Measurements from ENCODE around the gene COX7A2.
A peak's percentile ranks its signal among the peaks of the same experiment; 100 is the strongest.

The COX7A2 gene

DNA sequence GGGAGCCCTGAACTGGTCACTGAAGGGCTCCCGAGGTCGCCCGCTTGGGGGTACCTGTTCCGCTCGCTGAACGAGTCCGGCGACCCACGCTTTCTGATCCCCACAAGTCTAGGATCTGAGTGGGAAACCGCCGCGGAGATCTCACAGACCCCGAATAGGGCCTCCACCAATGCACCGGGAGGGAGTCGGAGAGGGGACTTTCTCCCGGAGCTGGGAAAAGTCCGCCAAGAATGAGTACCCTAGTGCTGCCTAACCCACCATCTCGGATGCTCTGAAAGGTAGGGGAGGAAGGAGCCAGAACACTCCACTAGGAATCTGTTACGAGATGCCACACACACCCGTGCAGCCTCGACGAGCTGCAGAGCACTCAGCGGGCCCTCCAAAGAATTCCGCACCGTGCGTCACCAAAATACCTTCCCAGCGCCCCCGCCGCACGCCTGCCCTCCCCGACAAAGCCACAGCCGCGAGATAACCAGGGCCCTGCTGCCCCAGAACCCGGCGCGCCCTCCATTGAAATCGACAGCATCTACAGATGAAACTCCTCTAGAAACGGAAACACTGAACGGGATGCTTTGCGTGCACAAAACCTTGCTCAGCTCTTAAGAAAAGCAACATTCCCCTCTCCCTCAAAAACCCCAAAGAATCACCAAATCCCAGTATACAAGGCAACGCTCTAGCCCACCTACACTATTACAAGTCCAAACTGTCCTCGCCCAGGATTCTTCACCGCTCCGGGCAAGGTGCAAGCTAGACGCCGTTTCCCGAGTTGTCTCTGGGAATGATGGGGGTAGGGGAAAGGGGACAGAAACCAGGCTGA, 38.4 kb downstream of the COX7A2 start:
- DNase-seq (ENCODE audit: low read depth) = peak; percentile 85
- Histone ChIP-seq H3K4me1 (ENCODE audit: control insufficient read depth, insufficient read depth, low read length) (peaks cover 60% of the 10 kb centered on the region), H3K27me3 (replicated peaks; ENCODE audit: control insufficient read depth, insufficient read depth, low read length) (no peaks in the 10 kb centered on the region), H3K4me3 (ENCODE audit: low read length) (peak overlapping the region; percentile 91), H3K9ac (ENCODE audit: low read length) (peak overlapping the region; percentile 94), H3K9me3 (ENCODE audit: control insufficient read depth, low read length) (no peaks in the 10 kb centered on the region), H3K36me3 (ENCODE audit: control insufficient read depth, insufficient read depth, low read length, severe bottlenecking) (no peaks in the 10 kb centered on the region)

DNA sequence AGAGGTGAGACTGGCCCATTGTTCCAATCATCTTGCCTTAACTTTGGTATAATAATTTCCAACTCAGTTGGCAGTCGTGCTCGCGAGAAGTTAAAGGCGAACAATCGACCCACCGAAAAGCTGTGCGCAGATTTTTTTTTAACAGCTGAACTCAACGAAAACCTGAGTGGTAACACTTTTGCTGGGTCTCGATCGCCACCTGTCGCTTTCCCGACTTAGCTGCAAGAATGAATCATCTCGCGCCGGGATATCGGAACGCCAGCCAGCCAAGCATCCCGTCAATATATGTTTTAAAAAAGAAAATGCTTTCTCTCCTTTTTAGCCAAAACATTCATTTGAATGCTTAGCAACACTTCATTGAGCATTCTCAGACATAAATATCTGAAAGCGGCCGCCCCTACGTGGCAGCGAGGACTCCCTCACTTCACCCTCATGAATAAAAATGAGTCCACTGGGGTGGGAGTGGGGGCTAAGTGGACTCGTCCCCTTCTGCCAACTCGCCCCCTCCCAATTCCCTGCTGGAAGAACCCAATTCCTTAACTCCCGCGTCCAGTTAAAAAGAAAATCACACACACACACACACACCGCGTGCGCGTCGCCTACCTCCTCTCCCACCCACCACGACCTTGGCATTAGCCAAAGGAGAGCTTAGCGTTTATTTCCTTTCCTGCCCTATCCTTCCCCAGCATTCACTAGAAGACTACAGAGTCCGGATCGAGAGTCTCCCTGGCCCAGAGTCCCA, 39.2 kb downstream of the COX7A2 start:
- DNase-seq (ENCODE audit: low read depth) = peak; percentile 96
- Histone ChIP-seq H3K4me3 (ENCODE audit: low read length) (peak overlapping the region; percentile 91), H3K9me3 (ENCODE audit: control insufficient read depth, low read length) (no peaks in the 10 kb centered on the region), H3K4me1 (ENCODE audit: control insufficient read depth, insufficient read depth, low read length) (peaks cover 68% of the 10 kb centered on the region), H3K27me3 (replicated peaks; ENCODE audit: control insufficient read depth, insufficient read depth, low read length) (no peaks in the 10 kb centered on the region), H3K36me3 (ENCODE audit: control insufficient read depth, insufficient read depth, low read length, severe bottlenecking) (no peaks in the 10 kb centered on the region), H3K9ac (ENCODE audit: low read length) (peak overlapping the region; percentile 94)

DNA sequence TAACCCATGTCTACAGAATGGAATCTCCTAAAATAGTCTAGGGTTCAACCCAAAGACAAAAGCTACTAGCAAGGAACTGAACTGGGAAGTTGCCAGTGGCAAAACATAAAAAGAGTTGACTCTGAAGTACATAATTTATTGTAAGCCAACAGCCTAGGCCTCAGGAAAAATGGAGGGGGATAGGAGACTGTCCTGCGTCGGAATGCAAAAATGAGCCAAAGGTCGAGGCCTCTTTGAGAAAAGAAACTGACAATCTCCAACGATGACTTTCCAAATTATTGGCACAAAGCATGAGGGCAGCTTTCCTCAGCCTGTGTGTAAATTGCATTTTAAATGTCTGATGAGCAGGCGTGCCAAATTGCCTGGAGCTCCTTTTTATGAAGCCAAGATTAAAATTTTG, 39.9 kb downstream of the COX7A2 start:
- H3K9me3 ChIP-seq (ENCODE audit: control insufficient read depth, low read length) = no peaks in the 10 kb centered on the region
- H3K36me3 ChIP-seq (ENCODE audit: control insufficient read depth, insufficient read depth, low read length, severe bottlenecking) = no peaks in the 10 kb centered on the region
- DNase-seq (ENCODE audit: low read depth) = peak; percentile 54
- peak overlapping the region; percentile 94 for H3K9ac ChIP-seq (ENCODE audit: low read length)
- peaks cover 73% of the 10 kb centered on the region for H3K4me1 ChIP-seq (ENCODE audit: control insufficient read depth, insufficient read depth, low read length)
- H3K4me3 ChIP-seq (ENCODE audit: low read length) = peak overlapping the region; percentile 91
- H3K27me3 ChIP-seq (replicated peaks; ENCODE audit: control insufficient read depth, insufficient read depth, low read length) = no peaks in the 10 kb centered on the region

DNA sequence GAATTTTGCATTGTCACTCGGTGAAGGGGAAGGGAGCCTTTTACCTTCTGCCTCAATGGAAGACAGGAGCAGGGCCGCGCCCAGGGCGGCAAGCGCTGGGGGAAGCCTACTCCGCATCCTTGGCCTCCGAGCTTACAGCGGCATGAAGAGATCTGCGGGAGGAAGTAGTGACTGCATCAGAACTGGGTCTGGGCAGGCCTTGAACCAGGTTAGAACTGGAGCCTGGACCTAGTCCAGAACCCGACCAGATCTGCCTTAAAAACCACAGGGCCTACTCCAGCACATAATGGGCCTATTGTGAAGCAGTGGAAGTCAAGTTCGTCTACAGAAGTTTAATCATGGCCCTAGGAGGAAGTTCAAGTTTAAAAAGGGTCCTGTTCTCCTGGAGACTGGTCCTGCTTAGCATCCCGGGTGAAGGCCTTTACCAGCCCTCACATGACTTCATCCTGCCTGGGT, 40.9 kb downstream of the COX7A2 start:
- Histone ChIP-seq H3K4me1 (ENCODE audit: control insufficient read depth, insufficient read depth, low read length) (peaks cover 73% of the 10 kb centered on the region), H3K9me3 (ENCODE audit: control insufficient read depth, low read length) (no peaks in the 10 kb centered on the region), H3K9ac (ENCODE audit: low read length) (peak overlapping the region; percentile 94), H3K36me3 (ENCODE audit: control insufficient read depth, insufficient read depth, low read length, severe bottlenecking) (no peaks in the 10 kb centered on the region), H3K27me3 (replicated peaks; ENCODE audit: control insufficient read depth, insufficient read depth, low read length) (no peaks in the 10 kb centered on the region), H3K4me3 (ENCODE audit: low read length) (peak overlapping the region; percentile 91)
- DNase-seq (ENCODE audit: low read depth) = no peak

DNA sequence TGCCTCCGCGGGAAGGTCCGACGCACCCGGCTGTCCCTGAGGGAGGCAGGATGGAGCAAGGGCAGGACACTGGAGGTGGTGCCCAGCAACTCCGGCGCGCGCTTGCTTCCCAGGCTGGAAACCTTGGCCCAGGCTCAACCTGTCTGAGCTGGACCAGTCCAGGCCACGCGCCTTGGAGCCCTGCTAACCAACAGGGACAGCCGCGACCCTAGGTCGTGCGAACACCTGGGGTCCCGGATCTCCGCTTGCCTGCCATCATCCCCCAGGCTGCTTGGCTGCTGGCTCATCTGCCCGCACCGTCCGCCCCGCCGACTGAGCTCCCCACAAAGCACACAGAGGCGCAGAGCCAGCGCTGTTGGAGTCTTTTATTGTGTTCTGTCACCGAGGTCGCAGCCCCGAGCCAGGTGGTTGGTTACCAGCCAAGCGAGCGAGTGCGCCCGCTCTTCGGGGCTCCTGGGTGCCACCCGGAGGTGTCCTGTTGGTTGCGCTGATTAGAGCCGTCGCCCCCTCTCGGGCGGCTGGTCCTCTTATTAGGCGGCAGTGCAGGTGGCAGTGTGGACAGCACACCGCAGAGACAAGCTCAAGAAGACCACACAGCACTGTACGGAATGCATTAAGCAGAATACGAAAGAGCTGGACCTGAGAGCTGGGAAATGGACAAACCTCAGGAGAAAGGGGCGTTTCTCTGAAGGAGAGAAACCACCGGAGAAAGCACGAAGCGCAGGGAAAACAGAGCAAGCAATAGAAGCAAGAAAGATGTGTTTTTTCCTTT, 41.5 kb downstream of the COX7A2 start:
- Histone ChIP-seq H3K9me3 (ENCODE audit: control insufficient read depth, low read length) (no peaks in the 10 kb centered on the region), H3K27me3 (replicated peaks; ENCODE audit: control insufficient read depth, insufficient read depth, low read length) (no peaks in the 10 kb centered on the region), H3K4me3 (ENCODE audit: low read length) (peak overlapping the region; percentile 91), H3K9ac (ENCODE audit: low read length) (peak overlapping the region; percentile 94), H3K4me1 (ENCODE audit: control insufficient read depth, insufficient read depth, low read length) (peaks cover 71% of the 10 kb centered on the region), H3K36me3 (ENCODE audit: control insufficient read depth, insufficient read depth, low read length, severe bottlenecking) (no peaks in the 10 kb centered on the region)
- peak; percentile 52 for DNase-seq (ENCODE audit: low read depth)

DNA sequence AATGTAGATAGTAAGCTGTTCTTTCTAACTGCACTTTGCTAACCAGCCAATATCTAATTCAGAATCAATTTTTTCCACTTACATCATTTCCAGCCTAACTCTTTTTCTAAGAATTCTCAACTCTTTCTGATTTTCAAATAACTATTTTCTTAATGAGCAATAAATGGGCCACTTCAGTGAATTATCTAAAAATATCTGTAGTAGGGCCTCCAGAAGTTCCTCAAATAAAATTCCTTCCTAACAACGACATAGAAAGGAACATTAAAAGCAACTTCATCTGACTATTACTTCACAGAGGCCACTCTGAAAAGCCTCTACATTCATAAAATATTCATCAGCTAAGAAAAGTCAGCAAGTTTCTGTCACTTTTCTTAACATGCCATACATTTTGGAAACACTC, 42.6 kb downstream of the COX7A2 start:
- H3K36me3 ChIP-seq (ENCODE audit: control insufficient read depth, insufficient read depth, low read length, severe bottlenecking) = peaks cover 4% of the 10 kb centered on the region
- peaks cover under 1% of the 10 kb centered on the region for H3K9me3 ChIP-seq (ENCODE audit: control insufficient read depth, low read length)
- H3K4me3 ChIP-seq (ENCODE audit: low read length) = peak overlapping the region; percentile 91
- peak overlapping the region; percentile 94 for H3K9ac ChIP-seq (ENCODE audit: low read length)
- no peak for DNase-seq (ENCODE audit: low read depth)
- H3K27me3 ChIP-seq (replicated peaks; ENCODE audit: control insufficient read depth, insufficient read depth, low read length) = no peaks in the 10 kb centered on the region
- peaks cover 68% of the 10 kb centered on the region for H3K4me1 ChIP-seq (ENCODE audit: control insufficient read depth, insufficient read depth, low read length)

DNA sequence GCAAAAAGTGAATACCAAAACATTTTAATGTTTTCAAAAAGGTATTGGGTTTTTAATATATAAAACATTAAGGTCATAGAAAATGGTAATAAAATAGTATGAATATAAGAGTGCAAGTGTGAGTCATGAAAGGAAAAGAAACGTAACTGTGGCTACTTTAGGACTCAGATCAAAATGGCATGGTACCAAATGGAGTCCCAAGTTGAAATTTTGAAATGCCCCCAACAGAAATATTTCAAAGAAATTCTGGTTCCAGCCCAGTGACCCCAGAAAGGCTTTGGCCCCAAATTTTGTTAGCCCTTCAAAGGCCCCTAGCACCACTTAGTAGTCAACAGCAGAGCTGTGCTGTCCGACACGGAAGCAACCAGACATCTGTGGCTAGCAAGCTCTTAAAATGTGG, 43.7 kb downstream of the COX7A2 start:
- DNase-seq (ENCODE audit: low read depth) = no peak
- peak overlapping the region; percentile 62 for H3K4me3 ChIP-seq (ENCODE audit: low read length)
- H3K9me3 ChIP-seq (ENCODE audit: control insufficient read depth, low read length) = peaks cover 11% of the 10 kb centered on the region
- peaks cover 13% of the 10 kb centered on the region for H3K36me3 ChIP-seq (ENCODE audit: control insufficient read depth, insufficient read depth, low read length, severe bottlenecking)
- no peaks in the 10 kb centered on the region for H3K27me3 ChIP-seq (replicated peaks; ENCODE audit: control insufficient read depth, insufficient read depth, low read length)
- H3K4me1 ChIP-seq (ENCODE audit: control insufficient read depth, insufficient read depth, low read length) = peaks cover 68% of the 10 kb centered on the region
- H3K9ac ChIP-seq (ENCODE audit: low read length) = peak overlapping the region; percentile 94

DNA sequence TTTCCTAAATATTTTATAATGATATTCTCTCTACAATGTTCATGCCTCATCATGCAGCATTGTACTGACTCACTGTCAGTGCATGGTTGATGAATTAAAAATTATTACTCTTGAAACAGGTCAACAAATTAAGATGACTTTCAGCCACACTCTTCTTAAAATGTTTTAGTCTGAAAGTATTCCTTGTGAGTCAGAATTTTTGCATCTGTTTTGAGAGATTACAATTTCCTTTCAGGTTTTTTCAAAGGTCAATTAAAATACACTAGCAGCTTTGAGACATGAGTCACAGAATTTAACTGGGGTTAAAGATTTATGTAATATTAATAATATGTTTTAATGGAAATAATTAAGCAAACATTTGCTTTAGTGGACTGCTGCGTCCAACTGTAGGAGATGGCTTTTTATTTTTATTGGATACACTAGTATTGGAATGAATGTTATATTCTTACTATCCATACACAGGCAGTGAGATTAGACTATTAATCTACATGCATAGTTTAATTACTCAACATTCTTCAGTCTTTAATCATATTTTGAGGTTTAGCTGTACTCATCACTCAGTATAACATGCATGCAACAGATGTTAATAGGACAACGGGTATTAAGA, 47.4 kb downstream of the COX7A2 start:
- H3K4me1 ChIP-seq (ENCODE audit: control insufficient read depth, insufficient read depth, low read length) = peaks cover 43% of the 10 kb centered on the region
- peaks cover 13% of the 10 kb centered on the region for H3K9me3 ChIP-seq (ENCODE audit: control insufficient read depth, low read length)
- H3K36me3 ChIP-seq (ENCODE audit: control insufficient read depth, insufficient read depth, low read length, severe bottlenecking) = peaks cover 50% of the 10 kb centered on the region
- H3K27me3 ChIP-seq (replicated peaks; ENCODE audit: control insufficient read depth, insufficient read depth, low read length) = no peaks in the 10 kb centered on the region
- H3K4me3 ChIP-seq (ENCODE audit: low read length) = no peak overlapping the region
- DNase-seq (ENCODE audit: low read depth) = no peak
- no peak overlapping the region for H3K9ac ChIP-seq (ENCODE audit: low read length)

DNA sequence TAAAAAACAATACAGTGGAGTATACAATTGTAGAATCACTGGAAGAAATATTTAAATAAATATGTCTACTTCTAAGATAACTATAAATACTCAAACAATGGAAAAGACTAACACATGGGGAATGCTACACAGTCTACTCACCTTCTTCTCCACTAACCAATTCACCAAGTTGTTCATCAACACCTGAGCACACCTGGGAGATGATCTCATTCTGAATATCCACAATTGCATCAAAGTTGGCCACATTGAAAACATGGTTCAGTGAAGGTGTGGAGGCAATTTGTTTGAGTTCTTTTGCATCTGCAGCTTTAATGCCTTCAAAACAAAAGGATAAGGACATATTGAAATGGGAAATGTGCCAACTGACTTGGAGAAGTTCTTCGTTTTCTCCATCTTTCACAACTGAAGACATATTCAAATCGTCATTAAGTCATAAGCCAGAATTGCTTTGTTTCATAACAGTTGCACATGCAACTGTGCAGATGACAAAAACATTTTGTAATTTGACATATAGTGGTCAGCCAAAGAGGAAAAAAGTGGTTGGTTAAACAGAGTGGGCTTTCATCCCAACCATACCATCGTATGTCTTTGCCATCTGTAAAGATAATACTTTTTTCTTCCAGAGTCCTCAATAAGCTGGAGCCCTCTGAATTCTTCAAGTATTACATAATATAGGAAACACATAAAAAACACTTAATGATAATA, 55.2 kb downstream of the COX7A2 start:
- Histone ChIP-seq H3K9me3 (ENCODE audit: control insufficient read depth, low read length) (no peaks in the 10 kb centered on the region), H3K4me1 (ENCODE audit: control insufficient read depth, insufficient read depth, low read length) (peaks cover 23% of the 10 kb centered on the region), H3K36me3 (ENCODE audit: control insufficient read depth, insufficient read depth, low read length, severe bottlenecking) (peaks cover 92% of the 10 kb centered on the region), H3K9ac (ENCODE audit: low read length) (no peak overlapping the region), H3K27me3 (replicated peaks; ENCODE audit: control insufficient read depth, insufficient read depth, low read length) (no peaks in the 10 kb centered on the region), H3K4me3 (ENCODE audit: low read length) (no peak overlapping the region)
- no peak for DNase-seq (ENCODE audit: low read depth)
